ENCODE measurements around the gene COL17A1. TPM values are rescaled to one million over a fixed set of nuclear protein-coding genes. Genes with fewer than 3 reads are reported as not detected.

The COL17A1 gene
- polyA plus RNA-seq, 1 donor (not counting 4 experiments of a cell fraction or from before 2014, with no cell fraction given): 2,386 TPM

GRCh38 chr10:104128214-104128613 lies 42.5 kb upstream of the COL17A1 start:
- DNase-seq (ENCODE audit: low read depth, low spot score): no peak

GRCh38 chr10:104127411-104127810 lies 41.7 kb upstream of the COL17A1 start:
- Histone ChIP-seq H3K79me2 (ENCODE audit: control insufficient read depth, insufficient read depth, low read length) (peaks cover 8% of the 10 kb centered on the region), H3K9me1 (ENCODE audit: control insufficient read depth, extremely low read depth, insufficient read depth, low read length) (no peaks in the 10 kb centered on the region), H3K27ac (ENCODE audit: control insufficient read depth, insufficient read depth, low read length) (no peak overlapping the region), H2AFZ (ENCODE audit: control insufficient read depth, low read length) (no peak overlapping the region), H3K4me1 (ENCODE audit: control insufficient read depth, extremely low read depth, insufficient read depth, low read length) (peaks cover 13% of the 10 kb centered on the region), H3K36me3 (ENCODE audit: control insufficient read depth in 2 of 2, extremely low read depth in 1 of 2, insufficient read depth in 2 of 2, low read length in 2 of 2) (no peaks in the 10 kb centered on the region), H4K20me1 (ENCODE audit: control insufficient read depth, extremely low read depth, insufficient read depth, low read length) (no peaks in the 10 kb centered on the region), H3K9ac (ENCODE audit: control insufficient read depth, extremely low read depth, insufficient read depth, low read length) (no peak overlapping the region), H3K4me2 (ENCODE audit: control insufficient read depth, extremely low read depth, insufficient read depth, low read depth, low read length) (no peak overlapping the region), H3K9me3 (ENCODE audit: control insufficient read depth, low read depth, low read length) (no peaks in the 10 kb centered on the region), H3K4me3 (ENCODE audit: control insufficient read depth in 2 of 3, extremely low read depth in 1 of 3, insufficient read depth in 2 of 3, low read depth in 1 of 3, low read length in 3 of 3) (no peak overlapping the region), H3K27me3 (ENCODE audit: control insufficient read depth, extremely low read depth, insufficient read depth, low read length) (no peaks in the 10 kb centered on the region)
- no peak for DNase-seq (ENCODE audit: low read depth, low spot score)
- dilution Hi-C loops (cut with MboI; ENCODE audit: extremely low pct_ligation_motif_present, low sequenced_read_pairs): no loop called here
- FAIRE-seq: no peak
- TF ChIP-seq EZH2 (IDR thresholded peaks at IDR 0.05; ENCODE audit: low read length) (no peak), CTCF (optimal IDR thresholded peaks at IDR 0.05 in 1 of 3, IDR thresholded peaks at IDR 0.05 in 1 of 3, conservative IDR thresholded peaks at IDR 0.05 in 1 of 3; ENCODE audit: extremely low read depth in 1 of 3, insufficient read depth in 2 of 3, low read length in 3 of 3) (peak in 2 of 3 experiments; percentile 51 to 54)

More at GRCh38 chr10:104128214-104128613, 42.5 kb upstream of the COL17A1 start:
- H4K20me1 ChIP-seq (ENCODE audit: control insufficient read depth, extremely low read depth, insufficient read depth, low read length): no peaks in the 10 kb centered on the region
- dilution Hi-C loops (cut with MboI; ENCODE audit: extremely low pct_ligation_motif_present, low sequenced_read_pairs): no loop called here
- H3K9me3 ChIP-seq (ENCODE audit: control insufficient read depth, low read depth, low read length): no peaks in the 10 kb centered on the region
- H3K27me3 ChIP-seq (ENCODE audit: control insufficient read depth, extremely low read depth, insufficient read depth, low read length): no peaks in the 10 kb centered on the region
- H3K9ac ChIP-seq (ENCODE audit: control insufficient read depth, extremely low read depth, insufficient read depth, low read length): no peak overlapping the region
- H3K79me2 ChIP-seq (ENCODE audit: control insufficient read depth, insufficient read depth, low read length): peaks cover 1% of the 10 kb centered on the region
- FAIRE-seq: peak; percentile 64
- no peaks in the 10 kb centered on the region for H3K36me3 ChIP-seq (ENCODE audit: control insufficient read depth in 2 of 2, extremely low read depth in 1 of 2, insufficient read depth in 2 of 2, low read length in 2 of 2)
- no peak overlapping the region for H3K4me2 ChIP-seq (ENCODE audit: control insufficient read depth, extremely low read depth, insufficient read depth, low read depth, low read length)
- H3K4me3 ChIP-seq (ENCODE audit: control insufficient read depth in 2 of 3, extremely low read depth in 1 of 3, insufficient read depth in 2 of 3, low read depth in 1 of 3, low read length in 3 of 3): no peak overlapping the region
- H3K27ac ChIP-seq (ENCODE audit: control insufficient read depth, insufficient read depth, low read length): no peak overlapping the region
- H3K9me1 ChIP-seq (ENCODE audit: control insufficient read depth, extremely low read depth, insufficient read depth, low read length): no peaks in the 10 kb centered on the region
- TF ChIP-seq EZH2 (IDR thresholded peaks at IDR 0.05; ENCODE audit: low read length): no peak
- no peak overlapping the region for H2AFZ ChIP-seq (ENCODE audit: control insufficient read depth, low read length)
- H3K4me1 ChIP-seq (ENCODE audit: control insufficient read depth, extremely low read depth, insufficient read depth, low read length): peaks cover 6% of the 10 kb centered on the region

GRCh38 chr10:104123397-104123796 lies 37.7 kb upstream of the COL17A1 start:
- Histone ChIP-seq H2AFZ (ENCODE audit: control insufficient read depth, low read length) (no peak overlapping the region), H3K4me1 (ENCODE audit: control insufficient read depth, extremely low read depth, insufficient read depth, low read length) (peaks cover 35% of the 10 kb centered on the region), H3K4me3 (ENCODE audit: control insufficient read depth in 2 of 3, extremely low read depth in 1 of 3, insufficient read depth in 2 of 3, low read depth in 1 of 3, low read length in 3 of 3) (peak overlapping the region in 2 of 3 experiments; percentile 89 to 96), H4K20me1 (ENCODE audit: control insufficient read depth, extremely low read depth, insufficient read depth, low read length) (no peaks in the 10 kb centered on the region), H3K9me1 (ENCODE audit: control insufficient read depth, extremely low read depth, insufficient read depth, low read length) (no peaks in the 10 kb centered on the region), H3K27ac (ENCODE audit: control insufficient read depth, insufficient read depth, low read length) (peak overlapping the region; percentile 92), H3K27me3 (ENCODE audit: control insufficient read depth, extremely low read depth, insufficient read depth, low read length) (no peaks in the 10 kb centered on the region), H3K4me2 (ENCODE audit: control insufficient read depth, extremely low read depth, insufficient read depth, low read depth, low read length) (peak overlapping the region; percentile 94), H3K9ac (ENCODE audit: control insufficient read depth, extremely low read depth, insufficient read depth, low read length) (peak overlapping the region; percentile 19), H3K36me3 (ENCODE audit: control insufficient read depth in 2 of 2, extremely low read depth in 1 of 2, insufficient read depth in 2 of 2, low read length in 2 of 2) (no peaks in the 10 kb centered on the region), H3K9me3 (ENCODE audit: control insufficient read depth, low read depth, low read length) (no peaks in the 10 kb centered on the region), H3K79me2 (ENCODE audit: control insufficient read depth, insufficient read depth, low read length) (peaks cover 13% of the 10 kb centered on the region)
- dilution Hi-C loops (cut with MboI; ENCODE audit: extremely low pct_ligation_motif_present, low sequenced_read_pairs): no loop called here
- FAIRE-seq (peak; percentile 80), DNase-seq (ENCODE audit: low read depth, low spot score) (no peak)
- TF ChIP-seq EZH2 (IDR thresholded peaks at IDR 0.05; ENCODE audit: low read length) (no peak), CTCF (optimal IDR thresholded peaks at IDR 0.05 in 1 of 3, IDR thresholded peaks at IDR 0.05 in 1 of 3, conservative IDR thresholded peaks at IDR 0.05 in 1 of 3; ENCODE audit: extremely low read depth in 1 of 3, insufficient read depth in 2 of 3, low read length in 3 of 3) (peak in 2 of 3 experiments; percentile 30 to 55)
